ENCODE measurements around the gene FGD1. TPM values are rescaled to one million over a fixed set of nuclear protein-coding genes. Genes with fewer than 3 reads are reported as not detected.

FGD1 gene
- total RNA-seq, 1 donor from 2014 or later: 29.5 TPM

DNA sequence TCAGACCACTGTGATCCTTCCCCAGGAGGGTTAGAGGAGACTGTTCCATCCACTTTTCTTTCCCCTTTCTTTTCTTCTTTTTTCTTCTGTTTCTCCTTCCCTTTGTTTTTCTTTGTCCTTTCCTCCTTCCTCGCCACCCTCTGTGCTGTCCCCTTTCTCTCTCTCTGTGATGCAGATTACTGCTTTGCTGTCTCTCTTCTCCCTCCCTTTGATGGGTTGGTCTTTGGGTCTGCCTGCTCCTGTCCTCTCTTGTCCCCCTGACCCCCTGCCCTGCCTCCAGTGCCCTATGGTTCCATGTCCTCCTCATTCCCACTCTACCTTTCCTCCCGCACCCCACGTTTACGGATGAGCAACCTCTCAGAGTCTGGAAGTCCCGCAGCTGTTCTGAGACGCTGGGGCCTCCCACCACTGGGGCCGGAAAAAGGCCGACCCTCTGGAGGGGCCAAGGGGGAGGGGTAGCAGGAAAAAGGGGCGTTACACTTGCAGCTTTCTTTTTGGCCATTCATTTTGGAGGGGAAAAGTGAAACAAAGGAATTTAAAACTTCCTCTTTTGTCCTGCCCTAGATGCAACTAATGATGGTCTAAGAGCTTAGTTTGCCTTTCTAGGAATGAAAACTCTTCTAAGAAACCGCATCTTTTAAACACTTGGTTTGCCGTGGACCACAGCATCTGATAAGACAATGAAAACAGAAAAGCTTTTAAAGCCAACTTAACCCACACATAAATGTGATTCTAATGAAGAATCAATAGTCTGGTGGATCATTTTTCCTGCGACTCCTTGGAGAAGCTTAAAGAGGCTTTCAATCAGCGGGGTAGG is 80.3 kb downstream of the FGD1 start:
- no peak overlapping the region for H3K27ac Mint-ChIP-seq (ENCODE audit: unreplicated experiment)
- H3K9me3 Mint-ChIP-seq (ENCODE audit: unreplicated experiment): peaks cover 13% of the 10 kb centered on the region
- peaks cover 2% of the 10 kb centered on the region for H3K27me3 Mint-ChIP-seq (ENCODE audit: unreplicated experiment)
- no peak for TF ChIP-seq CTCF (IDR thresholded peaks at IDR 0.05)
- no peak overlapping the region for H3K4me3 Mint-ChIP-seq (ENCODE audit: unreplicated experiment)
- no peaks in the 10 kb centered on the region for H3K36me3 Mint-ChIP-seq (ENCODE audit: unreplicated experiment)
- no peak for DNase-seq (ENCODE audit: extremely low spot score, unreplicated experiment)
- no peaks in the 10 kb centered on the region for H3K4me1 Mint-ChIP-seq (ENCODE audit: unreplicated experiment)

GRCh38 chrX:54413753-54414152 is 82.3 kb downstream of the FGD1 start:
- H3K4me3 Mint-ChIP-seq (ENCODE audit: unreplicated experiment): no peak overlapping the region
- H3K36me3 Mint-ChIP-seq (ENCODE audit: unreplicated experiment): no peaks in the 10 kb centered on the region
- TF ChIP-seq CTCF (IDR thresholded peaks at IDR 0.05): no peak
- H3K9me3 Mint-ChIP-seq (ENCODE audit: unreplicated experiment): peaks cover 13% of the 10 kb centered on the region
- no peaks in the 10 kb centered on the region for H3K27me3 Mint-ChIP-seq (ENCODE audit: unreplicated experiment)
- no peak for DNase-seq (ENCODE audit: extremely low spot score, unreplicated experiment)
- no peaks in the 10 kb centered on the region for H3K4me1 Mint-ChIP-seq (ENCODE audit: unreplicated experiment)
- no peak overlapping the region for H3K27ac Mint-ChIP-seq (ENCODE audit: unreplicated experiment)

DNA sequence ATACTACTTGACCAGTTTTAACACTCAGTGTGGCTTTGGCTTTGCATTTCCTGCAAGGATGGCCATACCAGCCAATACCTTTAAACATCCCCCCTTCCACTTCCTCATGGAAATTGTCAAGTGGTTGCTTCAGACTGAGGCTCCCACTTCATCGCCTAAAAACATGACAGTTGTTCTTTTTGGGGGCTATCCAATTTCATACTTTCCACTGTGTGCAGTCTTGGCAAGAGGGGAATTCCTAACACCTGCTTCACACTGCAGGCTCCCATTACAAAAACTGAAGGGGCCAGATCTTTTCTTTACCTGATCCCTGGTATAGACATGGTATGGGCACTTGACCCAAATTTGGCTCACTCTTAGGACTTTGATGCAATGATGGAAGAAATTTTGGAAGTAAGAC is 84.3 kb downstream of the FGD1 start:
- H3K27me3 Mint-ChIP-seq (ENCODE audit: unreplicated experiment): no peaks in the 10 kb centered on the region
- no peaks in the 10 kb centered on the region for H3K36me3 Mint-ChIP-seq (ENCODE audit: unreplicated experiment)
- no peak overlapping the region for H3K4me3 Mint-ChIP-seq (ENCODE audit: unreplicated experiment)
- no peaks in the 10 kb centered on the region for H3K4me1 Mint-ChIP-seq (ENCODE audit: unreplicated experiment)
- DNase-seq (ENCODE audit: extremely low spot score, unreplicated experiment): no peak
- peaks cover 8% of the 10 kb centered on the region for H3K9me3 Mint-ChIP-seq (ENCODE audit: unreplicated experiment)
- no peak for TF ChIP-seq CTCF (IDR thresholded peaks at IDR 0.05)
- H3K27ac Mint-ChIP-seq (ENCODE audit: unreplicated experiment): no peak overlapping the region

GRCh38 chrX:54407266-54407665 is 88.8 kb downstream of the FGD1 start:
- no peaks in the 10 kb centered on the region for H3K4me1 Mint-ChIP-seq (ENCODE audit: unreplicated experiment)
- TF ChIP-seq CTCF (IDR thresholded peaks at IDR 0.05): no peak
- peaks cover 4% of the 10 kb centered on the region for H3K9me3 Mint-ChIP-seq (ENCODE audit: unreplicated experiment)
- H3K4me3 Mint-ChIP-seq (ENCODE audit: unreplicated experiment): no peak overlapping the region
- no peak overlapping the region for H3K27ac Mint-ChIP-seq (ENCODE audit: unreplicated experiment)
- no peaks in the 10 kb centered on the region for H3K27me3 Mint-ChIP-seq (ENCODE audit: unreplicated experiment)
- no peak for DNase-seq (ENCODE audit: extremely low spot score, unreplicated experiment)
- H3K36me3 Mint-ChIP-seq (ENCODE audit: unreplicated experiment): no peaks in the 10 kb centered on the region

- H3K36me3 Mint-ChIP-seq (ENCODE audit: unreplicated experiment): no peaks in the 10 kb centered on the region
- no peak for TF ChIP-seq CTCF (IDR thresholded peaks at IDR 0.05)
- DNase-seq (ENCODE audit: extremely low spot score, unreplicated experiment): no peak
- no peak overlapping the region for H3K4me3 Mint-ChIP-seq (ENCODE audit: unreplicated experiment)
- H3K27me3 Mint-ChIP-seq (ENCODE audit: unreplicated experiment): no peaks in the 10 kb centered on the region
- no peaks in the 10 kb centered on the region for H3K4me1 Mint-ChIP-seq (ENCODE audit: unreplicated experiment)
- no peak overlapping the region for H3K27ac Mint-ChIP-seq (ENCODE audit: unreplicated experiment)
- H3K9me3 Mint-ChIP-seq (ENCODE audit: unreplicated experiment): peaks cover 4% of the 10 kb centered on the region
These were observed 98.9 kb downstream of the FGD1 start for GRCh38 chrX:54397113-54397512.

Other genes starting within 250 kb of the FGD1 start
- gene WNK3, start 138.2 kb downstream of the FGD1 start, total RNA-seq: 3.9 and 5.8 TPM in 2 replicates
- gene TSR2, start 55.8 kb downstream of the FGD1 start, total RNA-seq: 25.2 and 29.1 TPM in 2 replicates
- 53.6 and 53.8 TPM in 2 replicates for gene GNL3L, start 34.0 kb upstream of the FGD1 start, total RNA-seq